HG03135 (cell line): Measurements from ENCODE around the gene NPTX1.

Experiments
- ATAC-seq: cut with Tn5 transposase; IDR thresholded peaks from one replicate; pipeline ENCODE4 v1.9.1; 2021; ENCODE audit warnings: mild to moderate bottlenecking, moderate library complexity; ENCODE audit not compliant: unreplicated experiment

NPTX1 gene

GRCh38 chr17:80479246-80479566 lies 2.8 kb upstream of the NPTX1 start:
- no peak for ATAC-seq

DNA sequence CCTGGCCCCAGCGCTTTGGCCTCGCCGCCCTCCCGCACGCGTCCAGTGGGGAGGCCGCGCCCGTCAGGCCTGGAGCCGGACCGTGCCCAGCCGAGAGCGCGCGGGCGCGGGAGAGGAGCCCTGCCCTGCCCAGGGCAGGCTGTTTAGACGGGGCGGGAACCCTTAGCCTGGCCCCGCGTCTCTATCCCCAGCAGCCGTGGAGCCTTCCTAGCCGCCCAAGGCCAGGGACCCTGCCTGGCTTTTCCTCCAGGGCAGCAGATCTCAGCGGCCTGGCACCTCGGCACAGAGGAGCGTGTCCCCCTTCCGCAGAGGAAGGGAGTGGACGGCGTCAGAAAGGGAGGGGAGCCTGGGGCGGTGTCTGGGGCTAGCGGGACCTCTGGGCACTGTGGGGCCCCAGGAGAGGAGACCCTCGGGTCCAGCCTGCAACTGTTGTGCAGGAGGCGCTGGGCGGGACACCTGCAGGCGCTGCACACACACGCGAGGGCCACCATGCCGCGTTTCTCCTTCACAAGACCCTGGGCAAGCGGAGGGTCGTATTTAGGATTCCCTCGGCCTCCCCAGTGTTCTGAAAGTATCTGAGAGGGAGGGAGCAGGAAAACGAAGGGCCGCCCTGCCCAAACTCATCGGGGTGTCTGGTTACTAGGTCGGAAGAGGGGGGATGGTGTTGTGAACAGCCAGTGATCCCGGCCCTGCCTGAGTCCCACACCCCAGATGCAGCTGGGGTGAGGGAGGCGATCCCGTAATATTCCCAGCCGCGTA lies 2.3 kb upstream of the NPTX1 start:
- no peak for ATAC-seq

DNA sequence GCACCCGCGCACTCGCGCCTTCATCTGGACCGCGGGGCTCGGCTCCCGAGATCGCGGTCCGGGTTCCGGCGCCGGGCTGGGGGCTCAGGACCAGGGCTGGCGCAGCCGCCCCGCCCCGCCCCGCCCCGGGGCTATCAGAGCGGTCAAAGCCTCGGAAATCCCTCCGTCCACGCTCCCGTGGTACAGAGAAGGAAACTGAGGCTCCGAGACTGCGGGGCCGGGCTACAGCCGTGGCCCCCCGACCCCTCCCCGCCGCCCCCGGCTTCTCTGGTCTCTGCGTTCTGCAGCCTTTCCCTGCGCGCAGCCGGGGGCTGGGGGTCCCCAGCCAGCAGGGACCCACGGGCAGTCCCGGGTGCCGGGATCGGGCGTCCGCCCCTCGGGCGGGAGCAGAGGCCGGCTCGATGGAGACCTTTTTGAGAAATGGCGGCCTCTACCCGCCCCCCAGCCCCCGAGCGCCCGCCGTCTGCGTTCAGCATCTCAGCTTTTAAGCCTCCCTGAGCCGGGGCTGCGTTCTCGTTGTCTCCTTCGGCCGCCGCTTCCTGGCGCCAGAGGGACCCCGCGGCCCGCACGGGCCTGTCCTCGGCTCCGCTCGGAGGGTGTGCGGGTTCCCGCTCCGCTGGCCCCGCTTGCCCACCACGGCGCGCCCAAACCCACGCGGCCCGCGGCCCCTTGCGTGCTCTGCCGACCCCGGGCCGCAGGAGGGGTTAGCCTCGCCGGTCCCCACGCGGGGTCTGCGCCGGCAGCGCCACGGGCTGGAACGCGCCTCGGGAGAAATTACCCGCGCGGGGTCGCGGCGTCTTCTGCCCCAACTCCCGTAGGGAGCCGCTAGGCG lies 1.5 kb upstream of the NPTX1 start:
- ATAC-seq = no peak

- ATAC-seq = no peak
Measured at GRCh38 chr17:80476877-80477646, 655 bp upstream of the NPTX1 start.

DNA sequence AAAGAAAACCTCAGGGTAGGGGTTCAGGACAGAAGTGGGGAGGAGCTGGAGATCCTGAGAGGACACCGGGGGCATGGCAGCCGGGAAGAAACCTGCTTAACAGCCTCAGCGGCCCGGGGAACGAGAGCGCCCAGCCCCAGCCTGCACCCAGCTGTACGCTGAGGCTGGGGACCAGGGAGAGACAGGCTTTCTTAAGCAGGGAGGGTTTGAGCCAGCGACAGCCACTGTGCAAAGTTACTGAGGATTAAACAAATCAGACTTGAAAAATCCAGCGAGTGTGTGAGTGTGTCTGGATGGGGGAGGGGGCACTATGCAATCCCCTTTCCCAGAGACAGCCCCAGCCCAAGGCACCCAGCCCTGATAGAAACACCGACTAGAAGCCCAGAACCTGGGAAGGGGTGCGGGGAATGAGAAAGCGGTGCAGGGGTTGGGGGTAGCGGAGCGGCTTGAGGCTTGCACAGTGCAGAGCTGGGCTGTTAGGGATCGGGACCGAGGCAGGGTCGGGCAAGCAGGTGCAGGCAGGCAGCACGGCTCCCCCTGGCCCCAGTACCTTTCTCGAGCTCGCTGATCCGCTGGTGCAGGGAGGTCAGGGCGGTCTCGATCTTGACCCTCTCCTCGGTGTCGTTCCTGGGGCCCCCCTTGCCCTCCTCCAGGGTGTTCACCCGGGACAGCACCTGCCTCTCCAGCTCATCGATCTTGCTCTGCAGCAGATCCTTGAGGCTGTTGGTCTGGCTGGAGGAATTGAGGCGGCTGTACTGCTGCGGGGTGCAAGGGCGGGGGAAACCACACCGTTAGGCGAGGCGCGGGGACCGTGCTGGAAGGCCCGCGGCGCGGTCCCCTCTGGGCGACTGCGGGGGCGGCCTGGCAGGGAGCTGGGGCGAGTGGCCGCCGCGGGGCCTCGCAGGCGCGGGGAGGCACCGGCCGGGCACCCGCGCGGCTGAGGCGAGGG lies 1.2 kb downstream of the NPTX1 start:
- ATAC-seq = no peak

GRCh38 chr17:80474231-80474960 lies 2.0 kb downstream of the NPTX1 start:
- ATAC-seq = no peak

DNA sequence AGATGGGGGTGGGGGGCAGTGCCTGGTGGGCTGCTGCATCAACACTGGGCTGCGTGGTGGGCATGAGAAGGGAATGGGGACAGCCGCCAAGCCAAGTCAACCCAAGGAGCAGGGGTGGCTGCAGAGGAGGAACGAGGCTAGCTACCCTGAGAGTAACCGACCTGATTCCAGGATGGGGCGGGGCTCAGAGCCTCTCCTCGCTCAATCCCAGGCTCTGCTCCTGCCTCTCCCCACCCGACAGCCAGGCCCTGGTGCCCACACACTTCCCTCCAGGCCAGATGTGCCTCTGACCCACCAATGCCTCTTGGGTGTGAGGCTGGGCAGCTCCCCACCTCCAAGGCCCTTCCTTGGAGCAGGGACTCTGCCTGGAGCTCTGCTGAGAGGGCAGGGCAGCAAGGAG lies 2.7 kb downstream of the NPTX1 start:
- ATAC-seq = no peak

DNA sequence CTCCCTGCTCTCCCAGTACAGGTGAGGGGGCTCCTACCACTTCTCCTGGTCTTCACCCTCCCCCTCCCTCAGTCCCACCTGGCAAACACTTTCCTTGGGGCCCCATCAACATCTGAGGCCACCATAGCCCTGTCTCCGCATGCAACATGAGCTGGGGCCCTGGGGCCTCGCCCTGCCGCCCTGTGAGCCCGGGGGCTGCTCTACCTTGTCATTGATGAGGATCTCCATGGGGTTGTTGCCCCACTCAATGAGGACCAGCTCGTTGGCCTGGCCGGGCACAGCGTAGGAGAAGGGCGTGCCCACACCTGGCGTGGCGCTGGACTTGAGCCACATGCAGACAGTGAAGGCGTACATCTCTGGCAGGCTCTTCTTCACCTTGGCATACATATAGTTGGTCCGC lies 3.4 kb downstream of the NPTX1 start:
- ATAC-seq = no peak

DNA sequence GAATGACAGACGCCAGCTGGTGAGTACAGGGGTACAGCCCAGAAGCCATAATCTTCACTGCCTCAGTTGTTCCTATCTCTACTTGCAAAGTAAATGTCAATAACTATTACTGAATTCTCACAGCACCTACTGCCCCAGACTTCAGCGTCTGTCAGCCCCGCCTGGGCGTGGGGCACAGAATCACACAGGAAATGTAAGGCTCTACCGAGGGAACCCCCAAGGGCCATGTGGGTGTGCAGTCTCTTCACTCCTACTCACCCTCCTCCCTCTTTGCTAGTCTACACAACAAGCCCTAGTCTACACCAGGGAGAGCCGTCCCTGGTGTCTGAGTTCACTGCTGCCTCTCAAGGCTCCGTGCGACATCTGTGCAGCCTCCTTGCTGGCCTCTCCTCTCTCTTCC lies 4.5 kb downstream of the NPTX1 start:
- no peak for ATAC-seq

DNA sequence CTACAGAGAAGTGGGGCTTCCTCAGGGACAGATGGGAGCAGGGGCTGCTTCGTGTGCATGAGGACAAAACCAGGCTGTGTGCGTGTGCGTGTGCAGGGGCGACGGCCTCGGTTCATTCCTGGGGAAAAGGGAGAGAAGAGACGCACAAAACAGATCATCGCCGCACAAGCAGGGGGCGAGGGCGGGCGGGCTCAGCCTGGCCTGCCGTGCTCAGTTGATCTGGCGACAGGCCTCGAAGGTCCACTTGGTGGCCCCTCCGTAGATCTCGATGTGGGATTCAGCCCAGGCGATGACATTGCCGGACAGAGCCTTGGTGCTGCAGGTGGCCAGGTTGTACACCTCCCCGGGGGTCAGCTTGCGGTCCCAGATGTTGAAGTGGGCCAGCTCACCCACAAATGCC lies 5.8 kb downstream of the NPTX1 start:
- no peak for ATAC-seq

- ATAC-seq = no peak
Measured at GRCh38 chr17:80469667-80470066, 6.7 kb downstream of the NPTX1 start.

- ATAC-seq = no peak
Measured at GRCh38 chr17:80468781-80469493, 7.5 kb downstream of the NPTX1 start.

- ATAC-seq = no peak
Measured at GRCh38 chr17:80468242-80468641, 8.2 kb downstream of the NPTX1 start.

DNA sequence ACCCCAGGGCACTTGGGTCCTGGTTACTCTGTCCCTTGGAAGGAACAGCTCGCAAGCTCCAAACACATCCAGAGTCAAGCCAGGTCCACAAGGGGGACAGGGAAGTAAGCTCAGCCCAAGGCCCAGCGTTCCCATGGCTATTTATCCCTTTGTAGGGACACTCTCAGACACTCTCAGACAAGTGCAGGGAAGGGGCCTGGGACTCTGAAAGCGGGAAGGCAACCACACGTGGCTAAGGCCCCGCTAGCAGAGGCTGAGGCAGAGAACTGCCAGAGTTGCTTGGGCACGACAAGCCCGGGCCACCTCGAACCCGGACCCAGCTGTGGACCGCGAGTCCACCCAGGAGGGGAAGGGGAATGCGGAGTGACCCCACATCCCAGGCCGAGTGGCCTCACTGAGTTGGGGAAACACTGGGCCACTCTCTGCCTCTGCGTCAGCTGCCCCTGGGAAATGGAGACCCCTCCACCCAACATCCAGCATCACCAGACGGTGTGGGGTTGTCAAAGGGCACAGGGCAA lies 10.2 kb downstream of the NPTX1 start:
- ATAC-seq = no peak

DNA sequence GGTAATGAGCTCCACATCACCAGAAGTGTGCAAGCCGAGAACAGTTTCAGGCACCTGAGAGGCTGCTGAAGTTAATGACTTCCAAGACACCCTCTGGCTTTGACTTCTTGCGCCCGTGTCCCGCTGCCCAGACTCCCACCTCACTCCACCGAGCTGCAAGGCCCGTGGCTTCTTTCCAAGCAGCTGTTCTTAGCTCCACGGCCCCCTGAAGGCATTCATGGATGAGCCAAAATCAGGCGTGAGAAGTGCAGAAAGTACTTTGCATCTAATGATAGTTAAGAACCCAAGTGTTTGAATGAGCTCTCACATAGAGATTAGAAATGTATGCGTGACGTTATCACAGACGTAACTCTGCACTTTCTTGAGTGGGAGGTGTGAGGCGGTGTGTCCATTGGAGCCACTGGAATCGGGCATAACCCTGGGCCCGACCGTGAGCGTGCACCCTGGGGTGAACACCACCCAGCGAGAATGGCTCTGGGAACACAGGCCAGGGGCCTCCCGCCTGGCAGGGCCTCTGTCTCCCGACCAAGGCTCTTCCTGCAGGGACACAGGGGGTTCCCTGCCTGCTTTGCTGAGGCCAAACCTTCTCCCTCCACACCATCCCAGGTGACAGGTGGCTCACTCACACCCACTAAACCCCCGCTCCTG lies 11.0 kb downstream of the NPTX1 start:
- ATAC-seq = no peak

GRCh38 chr17:80464486-80464885 lies 11.9 kb downstream of the NPTX1 start:
- no peak for ATAC-seq

GRCh38 chr17:80463784-80464400 lies 12.5 kb downstream of the NPTX1 start:
- ATAC-seq = no peak

DNA sequence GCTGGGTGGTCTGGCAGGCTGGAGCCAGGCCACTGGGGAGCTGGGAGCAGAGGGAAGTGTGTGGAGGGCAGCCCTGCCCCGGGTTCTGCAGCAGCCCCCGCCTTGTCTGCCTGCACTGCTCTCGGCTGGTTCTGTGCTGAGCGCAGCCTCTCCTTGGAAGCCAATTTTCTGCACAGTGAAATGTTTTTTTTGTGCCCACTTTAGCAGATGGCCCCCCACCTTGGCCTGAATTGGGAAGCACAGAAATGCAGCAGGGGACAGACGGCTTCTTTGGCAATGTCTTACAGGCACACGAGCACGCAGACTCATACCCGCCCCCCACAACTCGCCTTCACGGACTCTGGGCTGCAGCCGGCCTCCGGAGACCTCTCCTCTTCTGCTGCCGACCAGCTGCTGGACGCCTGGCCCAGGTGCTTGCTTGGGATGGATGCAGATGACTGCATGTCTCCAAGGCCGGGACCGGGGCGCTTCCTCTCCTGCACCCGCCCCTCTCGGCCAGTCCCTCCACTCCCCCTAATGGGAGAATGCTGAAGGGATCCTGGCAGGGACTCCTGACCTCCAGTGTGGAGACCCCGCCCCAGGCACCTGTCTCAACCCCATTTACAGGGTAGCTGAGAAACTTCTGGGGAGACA lies 14.8 kb downstream of the NPTX1 start:
- no peak for ATAC-seq
